Measurements from ENCODE around the gene LRRC40. TPM values are rescaled to one million over a fixed set of nuclear protein-coding genes. Genes with fewer than 3 reads are reported as not detected.

The LRRC40 gene
- total and polyA plus RNA-seq, 2 donors (not counting 1 experiment from before 2014, with no cell fraction given): 16.5 to 24.2 TPM

DNA sequence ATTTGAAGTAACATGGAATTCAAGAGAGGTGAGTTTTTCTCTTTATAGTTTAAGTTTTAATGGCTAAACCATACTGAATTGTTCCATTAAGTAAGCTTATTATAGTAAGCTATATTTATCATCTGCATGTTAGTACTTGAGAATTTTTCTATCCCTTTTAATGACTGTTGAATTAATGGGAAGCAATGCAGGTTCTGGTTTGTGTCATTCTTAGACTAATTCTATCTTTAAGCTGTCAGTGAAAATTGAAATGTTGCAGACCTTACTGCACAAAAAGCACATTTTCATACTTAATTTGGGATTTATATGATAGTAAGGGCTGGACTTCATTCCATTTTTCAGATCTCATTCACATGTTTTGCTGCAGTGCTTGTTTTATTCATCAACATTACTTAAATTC, 41.7 kb upstream of the LRRC40 start:
- no peak overlapping the region for H2AFZ ChIP-seq (ENCODE audit: low read length)
- no peaks in the 10 kb centered on the region for H3K27me3 ChIP-seq (ENCODE audit: control insufficient read depth, insufficient read depth, low read length)
- no peak for TF ChIP-seq EZH2 (IDR thresholded peaks at IDR 0.05; ENCODE audit: low read length, missing control alignments)
- TF ChIP-seq, protein P1, sequence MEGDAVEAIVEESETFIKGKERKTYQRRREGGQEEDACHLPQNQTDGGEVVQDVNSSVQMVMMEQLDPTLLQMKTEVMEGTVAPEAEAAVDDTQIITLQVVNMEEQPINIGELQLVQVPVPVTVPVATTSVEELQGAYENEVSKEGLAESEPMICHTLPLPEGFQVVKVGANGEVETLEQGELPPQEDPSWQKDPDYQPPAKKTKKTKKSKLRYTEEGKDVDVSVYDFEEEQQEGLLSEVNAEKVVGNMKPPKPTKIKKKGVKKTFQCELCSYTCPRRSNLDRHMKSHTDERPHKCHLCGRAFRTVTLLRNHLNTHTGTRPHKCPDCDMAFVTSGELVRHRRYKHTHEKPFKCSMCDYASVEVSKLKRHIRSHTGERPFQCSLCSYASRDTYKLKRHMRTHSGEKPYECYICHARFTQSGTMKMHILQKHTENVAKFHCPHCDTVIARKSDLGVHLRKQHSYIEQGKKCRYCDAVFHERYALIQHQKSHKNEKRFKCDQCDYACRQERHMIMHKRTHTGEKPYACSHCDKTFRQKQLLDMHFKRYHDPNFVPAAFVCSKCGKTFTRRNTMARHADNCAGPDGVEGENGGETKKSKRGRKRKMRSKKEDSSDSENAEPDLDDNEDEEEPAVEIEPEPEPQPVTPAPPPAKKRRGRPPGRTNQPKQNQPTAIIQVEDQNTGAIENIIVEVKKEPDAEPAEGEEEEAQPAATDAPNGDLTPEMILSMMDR (conservative IDR thresholded peaks at IDR 0.05 in 1 of 2, IDR thresholded peaks at IDR 0.05 in 1 of 2; ENCODE audit: low read depth in 1 of 2, low read length in 2 of 2): no peak
- no peak overlapping the region for H3K4me3 ChIP-seq (replicated peaks in 1 of 4; ENCODE audit: control extremely low read depth in 1 of 4, insufficient read depth in 1 of 4, low read depth in 3 of 4, low read length in 4 of 4)
- H3K36me3 ChIP-seq (ENCODE audit: control insufficient read depth, insufficient read depth, low read length): peaks cover 10% of the 10 kb centered on the region
- no peaks in the 10 kb centered on the region for H3K4me1 ChIP-seq (ENCODE audit: control insufficient read depth, extremely low read depth, insufficient read depth, low read length)
- no peaks in the 10 kb centered on the region for H3K79me2 ChIP-seq (ENCODE audit: control insufficient read depth, insufficient read depth, low read length)
- H3K27ac ChIP-seq (ENCODE audit: insufficient read depth, low read length): no peak overlapping the region
- no peak overlapping the region for H3K9ac ChIP-seq (ENCODE audit: insufficient read depth, low read length)
- DNase-seq (ENCODE audit: low read depth in 2 of 2): no peak
- H3K4me2 ChIP-seq (ENCODE audit: extremely low read depth, insufficient read depth, low read length): no peak overlapping the region
- H3K9me3 ChIP-seq (ENCODE audit: control insufficient read depth, insufficient read depth, low read depth, low read length): no peaks in the 10 kb centered on the region
- no peaks in the 10 kb centered on the region for H4K20me1 ChIP-seq (ENCODE audit: control insufficient read depth, extremely low read depth, insufficient read depth, low read length)

DNA sequence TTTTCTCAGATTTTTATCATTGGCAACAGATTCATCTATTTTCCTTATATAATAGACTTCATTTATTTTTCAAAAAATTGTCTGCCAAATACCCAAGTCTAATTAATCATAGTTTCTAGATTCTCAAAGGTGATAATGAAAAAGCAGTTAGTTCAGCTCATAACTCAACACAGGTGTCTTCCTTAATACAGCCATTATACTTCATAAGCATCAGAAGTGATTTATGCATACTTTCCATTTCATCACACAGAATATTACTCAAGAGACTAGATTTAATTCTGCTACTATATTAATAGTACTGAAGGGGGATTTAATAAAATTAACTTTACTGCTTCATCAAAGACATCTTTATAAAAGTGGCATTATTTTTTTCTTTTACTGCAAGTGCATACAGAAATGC, 34.6 kb upstream of the LRRC40 start:
- Histone ChIP-seq H3K9me3 (ENCODE audit: control insufficient read depth, insufficient read depth, low read depth, low read length) (no peaks in the 10 kb centered on the region), H2AFZ (ENCODE audit: low read length) (no peak overlapping the region), H3K79me2 (ENCODE audit: control insufficient read depth, insufficient read depth, low read length) (no peaks in the 10 kb centered on the region), H3K27ac (ENCODE audit: insufficient read depth, low read length) (no peak overlapping the region), H4K20me1 (ENCODE audit: control insufficient read depth, extremely low read depth, insufficient read depth, low read length) (no peaks in the 10 kb centered on the region), H3K27me3 (ENCODE audit: control insufficient read depth, insufficient read depth, low read length) (no peaks in the 10 kb centered on the region), H3K4me1 (ENCODE audit: control insufficient read depth, extremely low read depth, insufficient read depth, low read length) (no peaks in the 10 kb centered on the region), H3K4me3 (replicated peaks in 1 of 4; ENCODE audit: control extremely low read depth in 1 of 4, insufficient read depth in 1 of 4, low read depth in 3 of 4, low read length in 4 of 4) (no peak overlapping the region), H3K36me3 (ENCODE audit: control insufficient read depth, insufficient read depth, low read length) (peaks cover 12% of the 10 kb centered on the region), H3K9ac (ENCODE audit: insufficient read depth, low read length) (no peak overlapping the region), H3K4me2 (ENCODE audit: extremely low read depth, insufficient read depth, low read length) (no peak overlapping the region)
- no peak for DNase-seq (ENCODE audit: low read depth in 2 of 2)
- no peak for TF ChIP-seq EZH2 (IDR thresholded peaks at IDR 0.05; ENCODE audit: low read length, missing control alignments)
- TF ChIP-seq, protein P1 (conservative IDR thresholded peaks at IDR 0.05 in 1 of 2, IDR thresholded peaks at IDR 0.05 in 1 of 2; ENCODE audit: low read depth in 1 of 2, low read length in 2 of 2): no peak

DNA sequence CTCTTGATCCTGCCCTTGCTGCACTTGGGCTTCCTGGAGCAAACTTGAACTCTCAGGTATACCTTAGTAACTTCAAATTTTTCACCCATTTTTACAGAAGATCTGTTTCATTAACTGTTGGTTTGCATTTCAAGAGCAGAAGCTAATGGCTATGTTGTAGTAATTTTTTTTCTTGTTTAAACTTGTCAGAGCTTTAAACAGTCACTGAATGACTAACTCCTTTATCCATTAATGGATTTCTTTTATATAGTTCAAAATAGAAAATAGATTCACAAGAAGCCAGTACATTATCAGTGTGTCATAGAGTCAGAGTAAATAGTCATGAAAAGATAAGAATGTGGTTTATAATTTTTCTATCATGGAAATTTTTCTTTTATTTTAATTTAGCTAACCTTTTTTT, 29.4 kb upstream of the LRRC40 start:
- peaks cover 5% of the 10 kb centered on the region for H3K79me2 ChIP-seq (ENCODE audit: control insufficient read depth, insufficient read depth, low read length)

More for the DNA sequence above, 29.4 kb upstream of the LRRC40 start:
- Histone ChIP-seq H3K4me3 (replicated peaks in 1 of 4; ENCODE audit: control extremely low read depth in 1 of 4, insufficient read depth in 1 of 4, low read depth in 3 of 4, low read length in 4 of 4) (no peak overlapping the region), H3K9me3 (ENCODE audit: control insufficient read depth, insufficient read depth, low read depth, low read length) (no peaks in the 10 kb centered on the region), H3K4me1 (ENCODE audit: control insufficient read depth, extremely low read depth, insufficient read depth, low read length) (no peaks in the 10 kb centered on the region), H2AFZ (ENCODE audit: low read length) (no peak overlapping the region), H3K36me3 (ENCODE audit: control insufficient read depth, insufficient read depth, low read length) (peaks cover 12% of the 10 kb centered on the region), H3K27me3 (ENCODE audit: control insufficient read depth, insufficient read depth, low read length) (no peaks in the 10 kb centered on the region), H3K27ac (ENCODE audit: insufficient read depth, low read length) (no peak overlapping the region), H3K4me2 (ENCODE audit: extremely low read depth, insufficient read depth, low read length) (no peak overlapping the region), H4K20me1 (ENCODE audit: control insufficient read depth, extremely low read depth, insufficient read depth, low read length) (no peaks in the 10 kb centered on the region), H3K9ac (ENCODE audit: insufficient read depth, low read length) (no peak overlapping the region)
- no peak for DNase-seq (ENCODE audit: low read depth in 2 of 2)
- TF ChIP-seq, protein P1 (conservative IDR thresholded peaks at IDR 0.05 in 1 of 2, IDR thresholded peaks at IDR 0.05 in 1 of 2; ENCODE audit: low read depth in 1 of 2, low read length in 2 of 2): no peak
- no peak for TF ChIP-seq EZH2 (IDR thresholded peaks at IDR 0.05; ENCODE audit: low read length, missing control alignments)
